Muscle layer of duodenum (tissue), 2 donors: ENCODE results near the gene SAXO2.
"Not testable (repeated sequence)": the region's sequence is repeated elsewhere in the genome, so short reads cannot be mapped to it uniquely, and the experiment has no call there.

Source experiments
- H3K27ac ChIP-seq: one replicate; pipeline ENCODE4 v1.7.0; 2013; ENCODE audit warnings: mild to moderate bottlenecking, low read length
- H3K27me3 ChIP-seq: one replicate; pipeline ENCODE4 v1.7.0; 2013; ENCODE audit warnings: low read depth, mild to moderate bottlenecking, control low read depth, low read length
- H3K36me3 ChIP-seq, 2 donors: one replicate each; pipeline ENCODE4 v1.7.0; 2013; ENCODE audit warnings: low read length in 2 of 2, control low read depth in 1 of 2, mild to moderate bottlenecking in 1 of 2; ENCODE audit not compliant: insufficient read depth in 2 of 2, control insufficient read depth in 1 of 2
- H3K4me1 ChIP-seq, 2 donors: one replicate each; pipeline ENCODE4 v1.7.0; 2013; ENCODE audit warnings: low read length in 2 of 2, mild to moderate bottlenecking in 2 of 2, control low read depth in 1 of 2, moderate library complexity in 1 of 2; ENCODE audit not compliant: insufficient read depth in 2 of 2, control insufficient read depth in 1 of 2
- H3K4me3 ChIP-seq, 2 donors: one replicate each; pipeline ENCODE4 v1.7.0; 2013; ENCODE audit warnings: low read length in 2 of 2, low read depth in 1 of 2, mild to moderate bottlenecking in 1 of 2
- H3K9me3 ChIP-seq, 2 donors: one replicate each; pipeline ENCODE4 v1.7.0; 2013; ENCODE audit warnings: low read length in 2 of 2, control low read depth in 1 of 2, mild to moderate bottlenecking in 1 of 2; ENCODE audit not compliant: control insufficient read depth in 1 of 2
- donor health status: healthy.

SAXO2 gene

DNA sequence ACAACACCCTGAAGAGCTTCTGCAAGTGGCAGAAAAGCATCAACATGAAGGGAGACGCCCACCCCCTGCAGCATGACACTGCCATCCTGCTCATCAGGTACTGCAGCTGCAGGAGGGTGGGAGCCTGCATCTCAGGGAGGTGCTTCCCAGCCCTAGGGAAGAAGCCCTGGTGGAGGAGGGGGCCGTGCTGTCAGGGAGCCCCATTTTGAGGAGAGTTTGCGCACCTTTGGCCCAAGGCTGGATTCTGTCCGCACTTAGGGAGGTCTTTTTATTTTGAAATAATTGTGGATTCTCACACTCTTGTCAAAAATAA lies 42.1 kb downstream of the SAXO2 start:
- H3K27me3 ChIP-seq: no peaks in the 10 kb centered on the region
- H3K4me3 ChIP-seq: no peak overlapping the region
- no peaks in the 10 kb centered on the region for H3K36me3 ChIP-seq
- no peak overlapping the region for H3K27ac ChIP-seq
- H3K4me1 ChIP-seq: no peaks in the 10 kb centered on the region
- no peaks in the 10 kb centered on the region for H3K9me3 ChIP-seq

DNA sequence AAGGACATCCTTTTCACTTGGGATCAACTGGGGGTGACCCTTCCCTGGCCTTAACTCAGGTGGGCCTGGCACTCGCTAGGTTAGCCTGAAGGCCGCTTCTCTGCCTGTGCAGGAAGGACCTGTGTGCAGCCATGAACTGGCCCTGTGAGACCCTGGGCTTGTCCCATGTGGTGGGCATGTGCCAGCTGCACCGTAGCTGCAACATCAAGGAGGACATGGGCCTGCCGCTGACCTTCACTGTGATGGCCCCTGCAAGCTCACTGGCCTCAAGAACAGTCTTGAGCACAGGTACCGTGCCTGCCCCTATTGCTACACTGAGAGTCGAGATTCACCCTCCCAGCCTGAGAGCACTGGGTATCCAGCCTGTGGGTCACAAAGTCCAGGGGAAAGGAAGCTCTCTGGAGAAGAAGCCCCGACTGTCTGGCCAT lies 43.0 kb downstream of the SAXO2 start:
- no peaks in the 10 kb centered on the region for H3K36me3 ChIP-seq
- H3K27me3 ChIP-seq: no peaks in the 10 kb centered on the region
- no peaks in the 10 kb centered on the region for H3K9me3 ChIP-seq
- no peaks in the 10 kb centered on the region for H3K4me1 ChIP-seq
- H3K27ac ChIP-seq: no peak overlapping the region
- no peak overlapping the region for H3K4me3 ChIP-seq

DNA sequence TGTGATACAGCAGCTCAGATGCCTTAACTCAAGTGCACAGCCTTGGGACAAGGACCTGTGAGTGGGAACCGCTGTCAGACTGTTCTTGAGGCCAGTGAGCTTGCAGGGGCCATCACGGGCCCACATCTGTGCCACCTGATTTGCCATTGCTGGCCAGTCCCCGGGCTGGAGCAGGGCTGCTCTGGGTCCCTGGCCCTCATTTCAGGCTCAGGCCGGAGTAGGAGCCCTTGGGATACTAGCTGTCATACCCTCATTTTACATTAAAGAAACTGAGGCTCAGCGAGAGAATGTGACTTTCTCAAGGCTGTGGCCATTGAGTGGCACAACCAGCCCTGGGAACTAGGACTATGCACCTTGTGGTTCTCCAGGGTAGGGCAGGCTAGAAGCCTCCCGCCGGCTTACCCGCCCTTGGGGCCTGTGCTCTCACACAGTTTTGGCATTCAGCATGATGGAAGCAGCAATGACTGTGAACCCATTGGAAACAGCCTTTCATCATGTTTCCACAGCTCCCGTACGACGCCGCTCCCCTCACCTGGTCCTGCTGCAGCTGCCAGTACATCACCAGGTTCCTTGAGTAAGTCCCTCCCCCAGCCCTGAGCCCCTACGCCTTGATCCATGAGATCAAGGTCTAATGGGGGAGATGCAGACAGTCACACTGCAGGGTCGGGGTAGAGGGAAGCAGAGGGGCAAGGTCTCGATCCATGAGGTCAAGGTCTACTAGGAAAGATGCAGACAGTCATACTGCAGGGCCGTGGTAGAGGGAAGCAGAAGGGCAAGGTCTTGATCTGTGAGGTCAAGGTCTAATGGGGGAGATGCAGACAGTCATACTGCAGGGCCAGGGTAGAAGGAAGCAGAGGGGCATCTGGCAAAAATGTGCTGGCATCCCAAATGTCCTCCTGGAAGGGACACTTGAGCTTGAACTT lies 44.4 kb downstream of the SAXO2 start:
- H3K36me3 ChIP-seq: no peaks in the 10 kb centered on the region
- H3K9me3 ChIP-seq: no peaks in the 10 kb centered on the region
- H3K4me3 ChIP-seq: no peak overlapping the region
- no peaks in the 10 kb centered on the region for H3K4me1 ChIP-seq
- no peaks in the 10 kb centered on the region for H3K27me3 ChIP-seq
- H3K27ac ChIP-seq: no peak overlapping the region

DNA sequence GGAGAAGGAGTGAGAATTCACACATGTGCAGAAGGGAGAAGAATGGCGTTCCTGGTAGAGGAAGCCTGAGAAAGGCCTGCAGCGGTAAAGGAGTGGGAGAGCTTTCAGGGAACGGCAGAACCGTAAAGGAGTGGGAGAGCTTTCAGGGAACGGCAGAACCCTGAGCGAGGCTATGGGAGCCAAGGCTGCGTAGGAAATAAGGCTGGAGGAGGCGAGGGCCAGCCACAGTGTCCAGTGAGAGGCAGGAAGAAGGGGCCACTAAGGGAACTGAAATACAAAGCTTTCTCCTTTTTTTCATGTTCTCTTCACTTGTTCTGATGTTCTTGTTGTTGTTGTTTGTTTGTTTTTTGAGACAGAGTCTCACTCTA lies 45.1 kb downstream of the SAXO2 start:
- Histone ChIP-seq H3K27me3 (no peaks in the 10 kb centered on the region), H3K4me1 (no peaks in the 10 kb centered on the region), H3K4me3 (no peak overlapping the region), H3K27ac (no peak overlapping the region), H3K36me3 (no peaks in the 10 kb centered on the region), H3K9me3 (no peaks in the 10 kb centered on the region)

DNA sequence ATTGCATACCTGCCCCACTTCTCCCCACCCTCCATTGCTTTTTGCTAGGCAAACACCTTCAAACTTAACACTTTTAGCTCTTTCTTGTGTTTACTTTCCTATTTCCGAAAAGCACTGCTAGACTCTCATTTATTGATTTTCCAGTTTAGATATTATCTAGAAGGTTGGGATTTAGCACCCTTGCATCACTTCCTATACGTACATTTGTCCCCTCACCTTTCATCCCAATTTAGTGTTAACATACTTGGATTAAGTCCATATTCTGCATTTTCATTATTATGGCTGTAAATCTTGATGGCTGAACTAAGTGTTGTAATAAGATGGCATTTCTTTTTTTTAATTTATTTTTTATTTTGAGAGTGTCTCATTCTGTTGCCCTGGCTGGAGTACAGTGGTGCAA lies 47.2 kb downstream of the SAXO2 start:
- no peaks in the 10 kb centered on the region for H3K27me3 ChIP-seq
- H3K4me3 ChIP-seq: no peak overlapping the region
- H3K36me3 ChIP-seq: no peaks in the 10 kb centered on the region
- H3K27ac ChIP-seq: no peak overlapping the region
- H3K9me3 ChIP-seq: no peaks in the 10 kb centered on the region
- H3K4me1 ChIP-seq: no peaks in the 10 kb centered on the region

DNA sequence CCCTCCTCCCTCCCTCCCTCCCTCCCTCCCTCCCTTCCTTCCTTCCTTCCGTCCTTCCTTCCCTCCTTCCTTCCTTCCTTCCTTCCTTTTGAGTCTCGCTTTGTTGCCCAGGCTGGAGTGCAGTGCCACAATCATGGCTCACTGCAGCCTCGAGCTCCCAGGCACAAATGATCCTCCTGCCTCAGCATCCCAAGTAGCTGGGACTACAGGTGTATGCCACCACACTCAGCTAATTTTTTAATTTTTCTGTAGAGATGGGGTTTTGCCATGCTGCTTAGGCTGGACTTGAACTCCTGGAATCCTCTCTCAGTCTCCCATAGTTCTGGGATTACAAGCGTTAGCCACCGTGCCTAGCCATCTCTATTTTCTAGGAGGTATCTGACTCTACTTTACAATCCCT lies 48.7 kb downstream of the SAXO2 start:
- not testable (repeated sequence) for H3K27ac ChIP-seq, H3K4me1 ChIP-seq, H3K27me3 ChIP-seq, H3K36me3 ChIP-seq, H3K9me3 ChIP-seq, H3K4me3 ChIP-seq

DNA sequence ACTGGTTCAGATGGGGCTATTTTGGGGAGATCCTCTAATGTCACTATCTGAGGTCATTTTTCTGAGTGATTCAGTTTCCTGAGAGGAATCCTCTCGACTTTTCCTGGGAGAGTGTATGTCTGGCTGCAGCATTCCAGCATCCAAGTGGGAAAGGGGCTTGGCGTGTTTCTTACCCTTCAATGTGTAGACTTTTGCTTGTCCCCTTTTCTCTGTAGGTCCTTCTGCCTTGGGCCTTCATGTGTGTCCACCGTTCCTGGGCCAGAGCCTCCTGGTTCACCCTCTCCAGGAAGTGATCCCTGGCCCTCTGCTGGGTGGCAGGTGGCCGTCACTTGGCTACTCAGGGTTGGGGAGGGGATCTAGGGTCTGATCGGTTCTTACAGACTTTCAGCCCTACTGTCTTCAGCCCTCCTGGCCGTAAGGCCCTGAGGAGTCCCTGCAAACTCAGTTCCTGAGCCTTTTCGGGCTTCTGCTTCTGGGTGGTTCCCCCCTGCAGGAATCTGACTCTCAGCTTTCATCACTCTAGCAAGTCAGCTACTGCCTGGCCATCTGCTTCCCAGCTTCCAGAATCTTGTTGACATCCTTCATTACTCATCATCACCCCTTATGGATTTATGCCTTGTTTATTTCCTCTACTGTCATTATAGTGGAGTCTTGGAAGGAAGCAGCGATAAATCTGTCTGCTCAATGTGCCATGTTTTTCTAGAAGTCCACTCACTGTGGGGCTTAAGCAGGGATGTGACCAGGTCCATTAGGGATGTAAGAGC lies 50.1 kb downstream of the SAXO2 start:
- Histone ChIP-seq H3K4me1 (no peaks in the 10 kb centered on the region), H3K27ac (no peak overlapping the region), H3K9me3 (no peaks in the 10 kb centered on the region)

DNA sequence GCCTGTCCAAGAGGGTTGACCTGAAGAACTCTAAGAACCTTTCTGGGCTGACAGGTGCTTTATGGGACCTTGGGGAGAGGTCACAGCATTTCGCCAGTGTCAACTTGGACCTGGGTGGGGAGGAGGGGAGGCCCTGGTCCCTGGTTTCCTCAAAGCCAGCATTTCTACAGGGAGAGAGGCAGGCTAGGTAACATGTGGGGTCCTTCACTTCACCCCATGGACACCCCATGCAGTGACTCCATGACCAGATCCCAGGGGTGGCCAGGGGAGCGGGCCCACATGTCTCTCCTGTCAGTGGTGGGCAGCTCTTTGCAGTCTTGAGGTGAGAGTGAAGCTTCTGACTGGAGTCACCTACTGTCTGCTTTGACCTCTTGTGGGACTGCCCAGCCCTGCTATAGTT lies 50.8 kb downstream of the SAXO2 start:
- no peaks in the 10 kb centered on the region for H3K36me3 ChIP-seq
- no peak overlapping the region for H3K4me3 ChIP-seq
- H3K9me3 ChIP-seq: no peaks in the 10 kb centered on the region
- no peaks in the 10 kb centered on the region for H3K27me3 ChIP-seq
- no peak overlapping the region for H3K27ac ChIP-seq
- H3K4me1 ChIP-seq: no peaks in the 10 kb centered on the region

More for the DNA sequence above, 50.1 kb downstream of the SAXO2 start:
- Histone ChIP-seq H3K36me3 (no peaks in the 10 kb centered on the region), H3K4me3 (no peak overlapping the region), H3K27me3 (no peaks in the 10 kb centered on the region)

DNA sequence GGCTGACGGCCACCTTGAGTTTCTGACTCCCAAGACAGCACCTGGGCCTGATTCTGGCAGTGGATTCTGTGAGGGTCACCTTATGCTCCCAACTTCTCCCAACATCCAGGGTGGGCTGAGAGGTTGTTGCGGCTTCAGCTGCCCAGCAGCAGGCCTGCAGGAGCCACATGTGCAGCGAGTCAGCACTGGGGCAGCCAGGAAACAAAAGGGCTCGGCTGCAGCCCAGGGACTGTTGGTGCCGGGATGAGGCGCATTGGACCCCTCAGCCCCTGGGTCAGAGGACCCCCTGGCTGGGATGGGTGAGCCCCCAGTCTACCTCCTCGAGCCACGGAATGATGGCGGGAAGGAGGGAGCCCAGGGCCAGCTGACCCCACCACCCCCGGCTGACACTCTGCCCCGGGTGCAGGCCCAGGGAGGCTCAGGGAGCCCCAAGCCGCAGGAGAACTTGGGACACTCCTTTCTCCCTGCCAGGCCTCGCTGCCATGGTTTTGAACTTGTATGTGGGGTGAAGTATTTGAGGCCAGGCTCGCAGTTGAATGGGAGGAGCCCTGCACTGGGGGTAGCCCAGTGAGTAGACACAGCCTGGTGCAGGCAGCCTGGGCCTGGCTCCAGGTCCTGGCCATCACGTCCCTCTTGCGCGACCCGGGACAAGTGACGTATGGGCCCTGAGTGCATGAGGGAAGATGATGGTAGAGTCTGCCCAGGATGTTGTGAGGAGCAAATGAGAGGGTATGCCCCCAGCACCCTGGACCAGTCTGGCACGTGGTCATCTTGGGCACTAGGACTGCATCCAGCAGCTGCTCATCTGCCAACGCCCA lies 51.5 kb downstream of the SAXO2 start:
- H3K4me1 ChIP-seq, H3K4me3 ChIP-seq, H3K27me3 ChIP-seq, H3K27ac ChIP-seq, H3K9me3 ChIP-seq, H3K36me3 ChIP-seq: not testable (repeated sequence)

DNA sequence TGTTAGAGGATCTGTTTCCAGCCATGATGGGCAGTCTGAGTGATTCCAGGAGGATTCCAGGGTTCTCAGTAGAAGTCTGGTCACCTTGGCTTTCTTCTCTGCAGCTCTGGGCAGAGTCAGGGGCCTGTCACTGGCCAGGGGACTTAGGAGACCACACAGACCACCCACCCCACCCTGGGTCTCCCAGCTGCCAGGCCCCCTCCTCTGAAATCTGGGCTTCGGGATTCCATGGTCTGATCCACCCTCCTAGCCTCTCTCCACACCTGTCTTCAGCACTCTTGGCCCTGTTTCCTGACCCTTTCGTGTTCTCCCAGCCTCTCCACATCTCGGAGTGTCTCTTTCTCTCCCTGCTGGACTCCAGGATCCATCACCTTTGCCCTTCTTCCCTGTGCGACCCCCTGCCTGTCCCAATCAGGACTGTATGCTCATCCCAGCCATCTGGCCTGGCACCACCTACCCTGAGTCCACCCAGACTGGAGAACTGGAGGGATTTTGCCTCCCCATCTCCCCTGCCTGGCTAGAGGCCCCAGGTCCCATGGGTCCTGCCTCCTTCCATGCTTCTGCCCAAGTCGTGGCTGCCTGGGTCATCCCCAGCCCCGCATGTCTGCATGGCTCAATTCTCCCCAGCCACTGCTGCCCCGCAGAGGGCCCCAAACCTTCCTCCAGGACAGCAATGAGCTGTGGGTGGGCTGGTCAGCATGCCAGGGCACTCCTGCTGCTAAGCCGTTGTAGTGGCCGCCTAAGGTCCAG lies 52.3 kb downstream of the SAXO2 start:
- Histone ChIP-seq H3K9me3 (no peaks in the 10 kb centered on the region), H3K4me3 (no peak overlapping the region), H3K27ac (no peak overlapping the region), H3K36me3 (no peaks in the 10 kb centered on the region), H3K27me3 (no peaks in the 10 kb centered on the region), H3K4me1 (no peaks in the 10 kb centered on the region)
